ENCODE measurements around the gene PDE6C. TPM values are rescaled to one million over a fixed set of nuclear protein-coding genes. Genes with fewer than 3 reads are reported as not detected.

PDE6C gene
- total and polyA plus RNA-seq, 9 donors = 0.02 TPM; not detected in 8

DNA sequence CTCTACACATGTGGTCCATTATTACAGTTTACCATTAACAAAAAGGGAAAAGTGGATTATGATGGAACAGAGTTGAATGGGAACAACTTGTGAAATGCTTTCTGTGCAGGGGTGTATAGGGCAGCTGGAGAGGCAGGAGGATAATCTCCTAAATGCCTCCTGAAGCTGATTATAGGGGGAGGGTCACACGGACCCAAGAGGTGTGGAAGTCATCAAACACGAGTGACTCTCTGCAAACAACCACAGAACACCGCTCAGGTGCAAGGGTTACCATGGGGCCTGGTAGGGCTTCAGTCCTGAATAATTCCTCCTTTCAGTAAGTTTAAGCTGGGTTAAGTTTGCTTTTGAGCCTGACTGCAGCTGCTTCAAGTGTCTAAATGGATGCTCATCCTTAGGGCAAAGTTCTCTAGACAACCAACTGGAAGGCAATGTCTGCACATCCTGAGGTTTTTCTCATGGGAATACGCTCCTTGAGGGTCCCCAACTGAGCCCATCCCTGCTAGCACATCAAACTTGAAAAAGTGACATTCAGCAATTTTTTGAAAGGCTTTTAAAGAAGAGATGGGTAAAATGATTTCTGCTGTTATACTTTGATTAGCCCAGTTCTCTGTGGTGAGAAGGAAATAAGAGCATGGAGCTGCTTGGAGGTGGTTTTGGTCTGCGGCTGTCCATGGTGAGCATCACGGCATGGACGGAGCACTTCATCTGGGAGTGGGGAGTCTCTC, 1.9 kb downstream of the PDE6C start:
- Histone ChIP-seq H3K27me3 (no peaks in the 10 kb centered on the region), H3K9me3 (no peaks in the 10 kb centered on the region), H3K27ac (no peak overlapping the region), H3K4me1 (ENCODE audit: insufficient read depth) (no peaks in the 10 kb centered on the region), H3K4me3 (no peak overlapping the region), H3K36me3 (no peaks in the 10 kb centered on the region)
- DNase-seq = no peak
- no peak for TF ChIP-seq EP300 (IDR thresholded peaks at IDR 0.05)
- 70 to 72% (median 71%) methylated on average over 7 of the region's 7 CpGs for WGBS, 3 donors
- intact Hi-C loops (cut with DNase I) = no loop called here

DNA sequence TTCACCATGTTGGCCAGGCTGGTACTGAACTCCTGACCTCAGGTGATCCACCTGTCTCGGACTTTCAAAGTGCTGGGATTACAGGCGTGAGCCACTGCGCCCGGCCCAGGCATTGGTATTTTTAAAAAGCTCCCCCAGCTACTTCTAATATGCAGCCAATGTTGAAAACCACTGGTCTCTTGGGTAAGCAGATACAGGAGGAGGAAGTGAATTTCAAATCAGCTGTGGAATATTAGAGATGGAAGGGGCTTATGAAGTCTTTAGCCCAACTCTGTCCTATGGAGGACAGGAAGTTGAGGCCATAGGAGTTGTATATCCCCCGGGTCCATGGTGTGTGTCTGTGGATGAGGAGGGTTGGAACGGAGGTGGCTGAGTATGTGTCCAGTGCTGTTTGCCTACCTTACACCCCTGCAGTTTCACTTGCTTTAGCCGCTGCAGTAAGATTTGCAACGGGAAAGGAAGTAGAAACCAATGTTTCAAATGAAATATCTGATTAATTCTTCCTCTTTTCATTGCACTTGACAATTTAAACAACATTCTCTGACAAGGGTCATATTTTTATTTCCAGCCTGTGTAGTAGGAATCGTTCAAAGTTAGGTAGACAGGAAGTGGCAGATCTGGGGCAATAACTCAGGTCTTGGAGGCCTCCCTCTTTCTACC, 3.4 kb downstream of the PDE6C start:
- intact Hi-C loops (cut with DNase I) = no loop called here
- Histone ChIP-seq H3K4me3 (no peak overlapping the region), H3K4me1 (ENCODE audit: insufficient read depth) (no peaks in the 10 kb centered on the region), H3K27ac (no peak overlapping the region), H3K36me3 (no peaks in the 10 kb centered on the region), H3K9me3 (no peaks in the 10 kb centered on the region), H3K27me3 (no peaks in the 10 kb centered on the region)
- DNase-seq = no peak
- TF ChIP-seq POLR2A (IDR thresholded peaks at IDR 0.05) (no peak), EP300 (IDR thresholded peaks at IDR 0.05) (no peak)
- TF ChIP-seq, protein P1, sequence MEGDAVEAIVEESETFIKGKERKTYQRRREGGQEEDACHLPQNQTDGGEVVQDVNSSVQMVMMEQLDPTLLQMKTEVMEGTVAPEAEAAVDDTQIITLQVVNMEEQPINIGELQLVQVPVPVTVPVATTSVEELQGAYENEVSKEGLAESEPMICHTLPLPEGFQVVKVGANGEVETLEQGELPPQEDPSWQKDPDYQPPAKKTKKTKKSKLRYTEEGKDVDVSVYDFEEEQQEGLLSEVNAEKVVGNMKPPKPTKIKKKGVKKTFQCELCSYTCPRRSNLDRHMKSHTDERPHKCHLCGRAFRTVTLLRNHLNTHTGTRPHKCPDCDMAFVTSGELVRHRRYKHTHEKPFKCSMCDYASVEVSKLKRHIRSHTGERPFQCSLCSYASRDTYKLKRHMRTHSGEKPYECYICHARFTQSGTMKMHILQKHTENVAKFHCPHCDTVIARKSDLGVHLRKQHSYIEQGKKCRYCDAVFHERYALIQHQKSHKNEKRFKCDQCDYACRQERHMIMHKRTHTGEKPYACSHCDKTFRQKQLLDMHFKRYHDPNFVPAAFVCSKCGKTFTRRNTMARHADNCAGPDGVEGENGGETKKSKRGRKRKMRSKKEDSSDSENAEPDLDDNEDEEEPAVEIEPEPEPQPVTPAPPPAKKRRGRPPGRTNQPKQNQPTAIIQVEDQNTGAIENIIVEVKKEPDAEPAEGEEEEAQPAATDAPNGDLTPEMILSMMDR (IDR thresholded peaks at IDR 0.05) = no peak
- 83 to 86% (median 83%) methylated on average over 9 of the region's 9 CpGs for WGBS, 3 donors

DNA sequence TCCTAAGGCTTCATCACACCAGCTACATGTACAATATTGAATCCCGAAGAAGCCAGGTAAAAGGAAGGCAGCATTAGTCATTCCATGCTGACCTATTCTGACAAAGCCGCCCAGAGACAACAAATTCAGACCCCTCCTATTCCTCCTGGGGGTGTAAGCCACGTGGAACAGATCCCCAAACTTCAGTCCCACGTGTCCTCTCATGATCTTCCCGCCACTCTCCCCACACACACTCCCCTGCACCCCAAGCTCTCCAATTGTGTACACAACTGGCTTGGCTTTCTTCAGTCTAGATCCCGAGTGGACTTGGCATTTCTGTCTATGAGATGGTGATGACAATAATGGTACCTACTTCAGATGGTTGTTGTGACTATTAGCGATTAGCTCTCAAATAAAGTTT, 8.6 kb downstream of the PDE6C start:
- H3K27me3 ChIP-seq = no peaks in the 10 kb centered on the region
- intact Hi-C loops (cut with DNase I) = no loop called here
- no peaks in the 10 kb centered on the region for H3K9me3 ChIP-seq
- TF ChIP-seq, protein P1 (IDR thresholded peaks at IDR 0.05) = no peak
- no peak for TF ChIP-seq POLR2A (IDR thresholded peaks at IDR 0.05)
- no peak for TF ChIP-seq EP300 (IDR thresholded peaks at IDR 0.05)
- no peak overlapping the region for H3K4me3 ChIP-seq
- WGBS, 3 donors = 72 to 82% (median 73%) methylated on average over 7 of the region's 7 CpGs
- no peaks in the 10 kb centered on the region for H3K36me3 ChIP-seq
- H3K27ac ChIP-seq = no peak overlapping the region
- DNase-seq = no peak
- no peaks in the 10 kb centered on the region for H3K4me1 ChIP-seq (ENCODE audit: insufficient read depth)

DNA sequence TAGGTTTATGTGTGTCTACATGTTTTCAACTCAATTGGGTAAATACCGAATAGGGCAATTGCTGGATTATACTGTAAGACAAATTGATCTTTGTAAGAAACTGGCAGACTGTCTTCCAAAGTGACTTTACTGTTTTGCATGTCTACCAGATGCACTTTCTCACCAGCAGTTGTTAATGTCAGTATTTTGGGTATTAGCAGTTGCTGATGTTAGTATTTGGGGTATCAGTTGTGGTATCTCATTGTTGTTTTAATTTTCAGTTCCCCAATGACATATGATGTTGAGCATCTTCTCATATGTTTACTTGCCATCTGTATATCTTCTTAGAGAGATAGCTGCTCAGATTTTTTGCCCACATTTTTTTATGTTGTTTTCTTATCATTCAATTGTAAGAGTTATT, 10.6 kb downstream of the PDE6C start:
- no peak for DNase-seq
- H3K27me3 ChIP-seq = no peaks in the 10 kb centered on the region
- TF ChIP-seq POLR2A (IDR thresholded peaks at IDR 0.05) (no peak), EP300 (IDR thresholded peaks at IDR 0.05) (no peak)
- TF ChIP-seq, protein P1 (IDR thresholded peaks at IDR 0.05) = no peak

DNA sequence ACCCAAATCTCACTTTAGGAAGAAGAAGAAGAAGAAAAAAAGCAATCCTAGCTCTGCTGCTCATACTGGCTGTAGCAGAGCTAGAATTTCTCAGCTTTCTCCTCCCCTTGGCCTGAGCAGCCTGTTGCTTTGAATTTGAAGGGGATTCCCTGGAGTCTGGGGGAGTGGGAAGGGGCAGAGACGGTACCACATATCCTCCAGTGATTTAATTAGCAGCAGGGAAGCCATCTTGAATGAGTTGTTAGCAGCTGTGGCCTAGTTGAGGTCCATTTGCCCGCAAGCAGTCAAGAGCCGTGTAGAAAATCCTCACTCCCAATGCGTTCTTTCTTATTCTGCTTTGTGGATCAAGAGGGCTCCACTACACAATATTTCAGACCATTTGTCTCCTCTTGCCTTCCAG, 16.5 kb downstream of the PDE6C start:
- no peak for TF ChIP-seq POLR2A (IDR thresholded peaks at IDR 0.05)
- no peak for TF ChIP-seq EP300 (IDR thresholded peaks at IDR 0.05)
- TF ChIP-seq, protein P1 (IDR thresholded peaks at IDR 0.05) = no peak
- DNase-seq = no peak
- no peak overlapping the region for H3K4me3 ChIP-seq
- no peaks in the 10 kb centered on the region for H3K27me3 ChIP-seq
- intact Hi-C loops (cut with DNase I) = no loop called here
- no peaks in the 10 kb centered on the region for H3K9me3 ChIP-seq
- H3K27ac ChIP-seq = no peak overlapping the region
- WGBS, 3 donors = 69 to 73% (median 69%) methylated on average over 4 of the region's 4 CpGs
- no peaks in the 10 kb centered on the region for H3K4me1 ChIP-seq (ENCODE audit: insufficient read depth)
- H3K36me3 ChIP-seq = no peaks in the 10 kb centered on the region

More for the DNA sequence above, 10.6 kb downstream of the PDE6C start:
- Histone ChIP-seq H3K36me3 (no peaks in the 10 kb centered on the region), H3K27ac (no peak overlapping the region), H3K4me1 (ENCODE audit: insufficient read depth) (no peaks in the 10 kb centered on the region), H3K9me3 (no peaks in the 10 kb centered on the region), H3K4me3 (no peak overlapping the region)
- WGBS, 3 donors = 89 to 95% (median 95%) methylated on average over 1 of the region's 1 CpG
- intact Hi-C loops (cut with DNase I) = no loop called here
